Stimulated activated CD8-positive, alpha-beta memory T cell treated with anti-CD3 and anti-CD28 coated beads, Interleukin-12 subunit alpha, Interleukin-12 subunit beta, amount 100 ng/mL, for 1 hour (primary cell): ENCODE measurements around the gene MIA3.

Source experiments
- DNase-seq: peaks from one replicate; pipeline ENCODE4 v3.0.0-alpha.2; 2020; ENCODE audit warnings: low read depth

Gene MIA3

GRCh38 chr1:222618880-222619596 lies 1.1 kb downstream of the MIA3 start:
- no peak for DNase-seq

- no peak for DNase-seq
These were observed 2.7 kb downstream of the MIA3 start for GRCh38 chr1:222620566-222620965.

GRCh38 chr1:222622765-222623164 lies 4.9 kb downstream of the MIA3 start:
- DNase-seq = no peak

GRCh38 chr1:222623458-222623857 lies 5.6 kb downstream of the MIA3 start:
- DNase-seq = no peak

GRCh38 chr1:222624214-222624613 lies 6.3 kb downstream of the MIA3 start:
- DNase-seq = no peak

GRCh38 chr1:222627232-222627631 lies 9.3 kb downstream of the MIA3 start:
- DNase-seq = no peak

GRCh38 chr1:222629921-222630535 lies 12.1 kb downstream of the MIA3 start:
- DNase-seq = no peak

GRCh38 chr1:222631611-222632208 lies 13.8 kb downstream of the MIA3 start:
- DNase-seq = no peak

GRCh38 chr1:222632749-222633148 lies 14.9 kb downstream of the MIA3 start:
- no peak for DNase-seq

GRCh38 chr1:222634180-222635013 lies 16.5 kb downstream of the MIA3 start:
- DNase-seq = peak; percentile 60

- DNase-seq = no peak
These were observed 23.5 kb downstream of the MIA3 start for GRCh38 chr1:222641269-222641948.

GRCh38 chr1:222642468-222642867 lies 24.6 kb downstream of the MIA3 start:
- DNase-seq = no peak

GRCh38 chr1:222643606-222643937 lies 25.7 kb downstream of the MIA3 start:
- DNase-seq = no peak

- DNase-seq = peak; percentile 93
These were observed 26.2 kb downstream of the MIA3 start for GRCh38 chr1:222643938-222644635.

- no peak for DNase-seq
These were observed 26.7 kb downstream of the MIA3 start for GRCh38 chr1:222644636-222644980.

- DNase-seq = no peak
These were observed 34.8 kb downstream of the MIA3 start for GRCh38 chr1:222652676-222653075.

GRCh38 chr1:222653178-222653827 lies 35.4 kb downstream of the MIA3 start:
- DNase-seq = no peak

- DNase-seq = peak; percentile 61
These were observed 37.0 kb downstream of the MIA3 start for GRCh38 chr1:222654849-222655248.

GRCh38 chr1:222656391-222657155 lies 38.7 kb downstream of the MIA3 start:
- DNase-seq = no peak

- no peak for DNase-seq
These were observed 40.0 kb downstream of the MIA3 start for GRCh38 chr1:222657899-222658298.
